HepG2 (cell line): ENCODE data around the gene RUSC1. TPM values are rescaled to one million over a fixed set of nuclear protein-coding genes. Genes with fewer than 3 reads are reported as not detected.

Experiments
- ASH2L ChIP-seq: fragments of 300-600, 200-600 bp; sonication (generic); IDR thresholded peaks from 2 replicates; pipeline ENCODE4 v1.7.0; 2017; ENCODE audit warnings: low read depth, mild to moderate bottlenecking, moderate library complexity, mixed read lengths, low read length; ENCODE audit not compliant: insufficient read length
- CERS6 ChIP-seq: sonication (generic); formaldehyde crosslinking; IDR thresholded peaks from 2 replicates; pipeline ENCODE4 v1.5.0; 2020; ENCODE audit warnings: missing genetic modification reagents
- CREB3 ChIP-seq: sonication (generic); formaldehyde crosslinking; IDR thresholded peaks from 2 replicates; pipeline ENCODE4 v1.5.0; 2020; ENCODE audit warnings: missing genetic modification reagents
- FOXK2 ChIP-seq: fragments of 450-650 bp; IDR thresholded peaks from 2 replicates; pipeline ENCODE4 v1.6.1; 2016
- IKZF4 ChIP-seq: sonication (generic); formaldehyde crosslinking; IDR thresholded peaks from 2 replicates; pipeline ENCODE4 v1.5.1; 2020; ENCODE audit warnings: borderline replicate concordance, mild to moderate bottlenecking, low read depth, missing genetic modification reagents; ENCODE audit errors: not compliant biosample characterization
- KLF6 ChIP-seq: IDR thresholded peaks from 2 replicates; pipeline ENCODE4 v1.8.0; 2016; ENCODE audit warnings: missing biosample characterization, missing genetic modification reagents
- MEIS1 ChIP-seq: sonication (generic); formaldehyde crosslinking; IDR thresholded peaks from 2 replicates; pipeline ENCODE4 v1.9.0; 2021; ENCODE audit warnings: mild to moderate bottlenecking, missing genetic modification reagents, moderate library complexity, borderline replicate concordance
- MXD4 ChIP-seq: IDR thresholded peaks from 2 replicates; pipeline ENCODE4 v1.6.1; 2016; ENCODE audit warnings: mild to moderate bottlenecking, missing biosample characterization, missing genetic modification reagents
- SAFB2 ChIP-seq: sonication (generic); formaldehyde crosslinking; IDR thresholded peaks from 2 replicates; pipeline ENCODE4 v1.5.1; 2020; ENCODE audit warnings: missing genetic modification reagents, low read depth, mild to moderate bottlenecking, borderline replicate concordance
- SYNCRIP ChIP-seq: fragments of 200-400 bp; formaldehyde crosslinking; IDR thresholded peaks from 2 replicates; pipeline ENCODE4 v1.6.1; 2018; ENCODE audit warnings: mild to moderate bottlenecking, low read depth, low read length; ENCODE audit not compliant: insufficient read depth
- TAF15 ChIP-seq: fragments of 200-400 bp; formaldehyde crosslinking; IDR thresholded peaks from one replicate; pipeline ENCODE4 v1.6.1; 2018; ENCODE audit warnings: mild to moderate bottlenecking, low read depth, low read length; ENCODE audit not compliant: poor library complexity, severe bottlenecking
- ZEB1 ChIP-seq: IDR thresholded peaks from 2 replicates; pipeline ENCODE4 v1.6.1; 2012; ENCODE audit warnings: mild to moderate bottlenecking, low read depth, inconsistent platforms; ENCODE audit not compliant: insufficient replicate concordance
- ZFP41 ChIP-seq: sonication (generic); formaldehyde crosslinking; IDR thresholded peaks from 2 replicates; pipeline ENCODE4 v1.4.0; 2020; ENCODE audit warnings: mild to moderate bottlenecking, missing genetic modification reagents, borderline replicate concordance
- ZMYM3 ChIP-seq: sonication (generic); formaldehyde crosslinking; IDR thresholded peaks from 2 replicates; pipeline ENCODE4 v1.5.1; 2020; ENCODE audit warnings: mild to moderate bottlenecking, missing genetic modification reagents
- ZNF143 ChIP-seq: sonication (generic); formaldehyde crosslinking; IDR thresholded peaks from 2 replicates; pipeline ENCODE4 v1.4.0; 2020; ENCODE audit warnings: missing genetic modification reagents
- ZNF326 ChIP-seq: sonication (generic); formaldehyde crosslinking; IDR thresholded peaks from 2 replicates; pipeline ENCODE4 v1.4.0; 2020; ENCODE audit warnings: missing genetic modification reagents, borderline replicate concordance
- ZNF333 ChIP-seq: sonication (generic); formaldehyde crosslinking; IDR thresholded peaks from 2 replicates; pipeline ENCODE4 v1.4.0; 2020; ENCODE audit warnings: mild to moderate bottlenecking, missing genetic modification reagents, borderline replicate concordance
- ZNF337 ChIP-seq: sonication (generic); formaldehyde crosslinking; IDR thresholded peaks from 2 replicates; pipeline ENCODE4 v1.5.1; 2020; ENCODE audit warnings: missing genetic modification reagents, low read depth, mild to moderate bottlenecking, borderline replicate concordance
- ZNF646 ChIP-seq: sonication (generic); formaldehyde crosslinking; IDR thresholded peaks from 2 replicates; pipeline ENCODE4 v1.9.0; 2021; ENCODE audit warnings: mild to moderate bottlenecking, missing genetic modification reagents
- ZNF749 ChIP-seq: sonication (generic); formaldehyde crosslinking; IDR thresholded peaks from 2 replicates; pipeline ENCODE4 v1.8.0; 2022; ENCODE audit warnings: mild to moderate bottlenecking, missing genetic modification reagents, moderate library complexity, borderline replicate concordance
- ZNF777 ChIP-seq: sonication (generic); formaldehyde crosslinking; IDR thresholded peaks from 2 replicates; pipeline ENCODE4 v1.4.0; 2020; ENCODE audit warnings: missing genetic modification reagents
- polyA plus RNA-seq, 8 experiments: library from polyadenylated mRNA; depleted of rRNA in 3 of 8; stranded (reverse) in 7 of 8; unstranded in 1 of 8; fragments of >200 nt; fragmentation: Illumina TruSeq in 4 of 8; extraction: Trizol in 4 of 8; gene quantifications; 2 replicates each; pipeline versions ENCODE4 v1.2.1 to v1.2.3, GENCODE V29; 2011 to 2016; ENCODE audit warnings: low read depth in 4 of 8, missing spikeins in 1 of 8, mixed read lengths in 1 of 8; ENCODE audit not compliant: insufficient read depth in 1 of 8
- total RNA-seq, 5 experiments: library from RNA; depleted of rRNA; stranded (reverse); fragments of >200 nt; fragmentation: Illumina TruSeq; extraction: Trizol; gene quantifications; 2 replicates each; pipeline ENCODE4 v1.2.3, GENCODE V29; 2016; ENCODE audit warnings: low read depth in 1 of 5

RUSC1 gene
- total and polyA plus RNA-seq, 2 of the 13 experiments (the other 11 are each of a cell fraction or from before 2014, with no cell fraction given) = 18.7 to 20.4 TPM

- TF ChIP-seq IKZF4 (no peak), FOXK2 (no peak), KLF6 (peak; percentile 88), ZNF333 (CRISPR knock-in tag) (peak; percentile 61; the same call in 1 of the 2 replicates), ZNF143 (CRISPR knock-in tag) (no peak; the same call in 1 of the 2 replicates), ZNF337 (no peak), ZNF777 (peak; percentile 65; the same call in 1 of the 2 replicates), ZNF749 (peak; percentile 55; the same call in 1 of the 2 replicates), SAFB2 (CRISPR knock-in tag) (0 out of 2 replicates have a peak, but pooled peaks have one; percentile 66), ASH2L (peak; percentile 51), ZFP41 (CRISPR knock-in tag) (no peak), SYNCRIP (no peak), CERS6 (CRISPR knock-in tag) (no peak), CREB3 (CRISPR knock-in tag) (no peak), MEIS1 (CRISPR knock-in tag) (no peak; the same call in 1 of the 2 replicates), ZMYM3 (CRISPR knock-in tag) (peak; percentile 43; the same call in 1 of the 2 replicates), MXD4 (CRISPR knock-in tag) (peak; percentile 89), ZNF326 (CRISPR knock-in tag) (no peak), TAF15 (peak; percentile 35), ZEB1 (no peak), ZNF646 (no peak)
Measured at GRCh38 chr1:155277070-155277901, 43.4 kb upstream of the RUSC1 start, which contains the start of gene HCN3 (continued).
